HG03432 (cell line): Measurements from ENCODE around the gene NOB1.
"Not testable (repeated sequence)": the region's sequence is repeated elsewhere in the genome, so short reads cannot be mapped to it uniquely, and the experiment has no call there.

Experiments used
- ATAC-seq: cut with Tn5 transposase; IDR thresholded peaks from one replicate; pipeline ENCODE4 v1.9.1; 2021; ENCODE audit warnings: mild to moderate bottlenecking, moderate library complexity; ENCODE audit not compliant: unreplicated experiment

The NOB1 gene

GRCh38 chr16:69761983-69762813 lies 7.5 kb upstream of the NOB1 start, which contains the start of gene WWP2:
WWP2 (plus strand) TSS chr16:69762332; CDS start chr16:69787011, 24,679 bp downstream.
- ATAC-seq = peak; percentile 86

- ATAC-seq = not testable (repeated sequence)
Measured at GRCh38 chr16:69757375-69757774, 2.6 kb upstream of the NOB1 start.

- ATAC-seq = no peak
Measured at GRCh38 chr16:69756705-69757104, 2.0 kb upstream of the NOB1 start.

- no peak for ATAC-seq
Measured at GRCh38 chr16:69754143-69754468, 620 bp downstream of the NOB1 start.

GRCh38 chr16:69748694-69749345 lies 5.9 kb downstream of the NOB1 start:
- no peak for ATAC-seq

- no peak for ATAC-seq
Measured at GRCh38 chr16:69747115-69747514, 7.6 kb downstream of the NOB1 start.

GRCh38 chr16:69745959-69746358 lies 8.8 kb downstream of the NOB1 start:
- ATAC-seq = no peak

GRCh38 chr16:69745232-69745612 lies 9.5 kb downstream of the NOB1 start:
- no peak for ATAC-seq

- ATAC-seq = no peak
Measured at GRCh38 chr16:69744363-69745231, 10.1 kb downstream of the NOB1 start.

GRCh38 chr16:69741951-69742904 lies 12.5 kb downstream of the NOB1 start:
- no peak for ATAC-seq

GRCh38 chr16:69741519-69741918 lies 13.2 kb downstream of the NOB1 start:
- ATAC-seq = no peak

GRCh38 chr16:69732101-69732500 lies 22.6 kb downstream of the NOB1 start:
- no peak for ATAC-seq

- ATAC-seq = not testable (repeated sequence)
Measured at GRCh38 chr16:69731280-69731679, 23.4 kb downstream of the NOB1 start.

- ATAC-seq = not testable (repeated sequence)
Measured at GRCh38 chr16:69729030-69729429, 25.7 kb downstream of the NOB1 start.

GRCh38 chr16:69727916-69728270 lies 26.8 kb downstream of the NOB1 start:
- no peak for ATAC-seq

GRCh38 chr16:69726313-69727060 lies 28.2 kb downstream of the NOB1 start, which contains the start of gene NQO1:
NQO1 (minus strand) TSS chr16:69726560; CDS start chr16:69726439, 121 bp downstream.
- ATAC-seq = peak; percentile 99

- no peak for ATAC-seq
Measured at GRCh38 chr16:69725480-69726312, 29.0 kb downstream of the NOB1 start.

- no peak for ATAC-seq
Measured at GRCh38 chr16:69724981-69725479, 29.7 kb downstream of the NOB1 start.
